Measurements from ENCODE around the gene HBE1. TPM values are rescaled to one million over a fixed set of nuclear protein-coding genes. Genes with fewer than 3 reads are reported as not detected.

Gene HBE1
- total and polyA plus RNA-seq, 2 experiments from 2014 or later, result not detected

- Histone ChIP-seq H3K9me2 (ENCODE audit: insufficient read depth) (no peaks in the 10 kb centered on the region), H3K4me2 (ENCODE audit: unreplicated experiment) (no peak overlapping the region), H3K9me3 (ENCODE audit: low read depth) (no peaks in the 10 kb centered on the region), H3K79me2 (ENCODE audit: insufficient read depth) (no peaks in the 10 kb centered on the region), H2AFZ (no peak overlapping the region), H3K4me3 (no peak overlapping the region), H3K4me1 (ENCODE audit: insufficient read depth) (no peaks in the 10 kb centered on the region), H3K27me3 (replicated peaks; ENCODE audit: insufficient read depth) (no peaks in the 10 kb centered on the region), H3F3A (ENCODE audit: insufficient read depth) (no peaks in the 10 kb centered on the region), H4K20me1 (ENCODE audit: insufficient read depth) (no peaks in the 10 kb centered on the region), H3K9ac (no peak overlapping the region), H3K27ac (no peak overlapping the region), H3K36me3 (ENCODE audit: low read depth) (no peaks in the 10 kb centered on the region)
- 66 to 68% methylated on average over 6 of the region's 6 CpGs for WGBS, 2 experiments (ENCODE audit: low coverage in 1 of 2, low lambda C conversion rate in 2 of 2, missing lambda C conversion rate in 2 of 2)
- TF ChIP-seq EZH2 (IDR thresholded peaks at IDR 0.05; ENCODE audit: insufficient read depth, poor library complexity, severe bottlenecking) (no peak), EZH2phosphoT487 (IDR thresholded peaks at IDR 0.05; ENCODE audit: insufficient read depth, low read depth) (no peak)
- in situ Hi-C loops (cut with MboI), result no loop called here
- no peak for DNase-seq
These were observed 44.9 kb downstream of the HBE1 start for GRCh38 chr11:5224538-5225479.

GRCh38 chr11:5223686-5224085, 46.1 kb downstream of the HBE1 start:
- H4K20me1 ChIP-seq (ENCODE audit: insufficient read depth), result no peaks in the 10 kb centered on the region
- WGBS, 2 experiments (ENCODE audit: low coverage in 1 of 2, low lambda C conversion rate in 2 of 2, missing lambda C conversion rate in 2 of 2), result 6 to 9% methylated on average over 1 of the region's 1 CpG
- in situ Hi-C loops (cut with MboI), result no loop called here

DNA sequence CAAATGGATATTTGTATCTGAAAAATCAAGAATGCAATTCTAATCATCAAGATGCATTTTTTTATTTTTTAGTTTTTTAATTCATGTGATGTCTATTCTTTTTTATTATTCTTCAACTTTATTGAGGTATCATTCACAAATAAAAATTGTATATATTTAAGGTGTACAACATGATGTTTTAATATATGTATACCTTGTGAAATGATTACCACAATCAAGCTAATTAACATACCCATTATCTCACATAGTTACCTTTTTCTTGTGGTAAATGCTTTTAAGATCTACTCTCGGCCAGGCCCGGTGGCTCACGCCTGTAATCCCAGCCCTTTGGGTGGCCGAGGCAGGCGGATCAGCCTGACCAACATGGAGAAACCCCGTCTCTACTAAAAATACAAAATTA, 46.6 kb downstream of the HBE1 start:
- Histone ChIP-seq H3F3A (ENCODE audit: insufficient read depth) (no peaks in the 10 kb centered on the region), H3K4me2 (ENCODE audit: unreplicated experiment) (no peak overlapping the region), H3K9me2 (ENCODE audit: insufficient read depth) (no peaks in the 10 kb centered on the region), H3K27ac (no peak overlapping the region), H3K79me2 (ENCODE audit: insufficient read depth) (no peaks in the 10 kb centered on the region), H4K20me1 (ENCODE audit: insufficient read depth) (no peaks in the 10 kb centered on the region), H3K4me1 (ENCODE audit: insufficient read depth) (no peaks in the 10 kb centered on the region), H3K9me3 (ENCODE audit: low read depth) (no peaks in the 10 kb centered on the region), H3K27me3 (replicated peaks; ENCODE audit: insufficient read depth) (no peaks in the 10 kb centered on the region), H3K9ac (no peak overlapping the region), H3K4me3 (no peak overlapping the region), H2AFZ (peak overlapping the region; percentile 59; the same call in 1 of the 2 replicates), H3K36me3 (ENCODE audit: low read depth) (no peaks in the 10 kb centered on the region)
- in situ Hi-C loops (cut with MboI), result no loop called here
- TF ChIP-seq EZH2 (IDR thresholded peaks at IDR 0.05; ENCODE audit: insufficient read depth, poor library complexity, severe bottlenecking) (no peak), EZH2phosphoT487 (IDR thresholded peaks at IDR 0.05; ENCODE audit: insufficient read depth, low read depth) (no peak)
- WGBS, 2 experiments (ENCODE audit: low coverage in 1 of 2, low lambda C conversion rate in 2 of 2, missing lambda C conversion rate in 2 of 2), result 68 to 84% methylated on average over 6 of the region's 6 CpGs
- DNase-seq, result no peak

More at GRCh38 chr11:5223686-5224085, 46.1 kb downstream of the HBE1 start:
- Histone ChIP-seq H3K9ac (no peak overlapping the region), H3K9me3 (ENCODE audit: low read depth) (no peaks in the 10 kb centered on the region), H3K27ac (no peak overlapping the region), H2AFZ (peak overlapping the region; percentile 59; the same call in 1 of the 2 replicates), H3K79me2 (ENCODE audit: insufficient read depth) (no peaks in the 10 kb centered on the region), H3K4me2 (ENCODE audit: unreplicated experiment) (no peak overlapping the region), H3F3A (ENCODE audit: insufficient read depth) (no peaks in the 10 kb centered on the region), H3K36me3 (ENCODE audit: low read depth) (no peaks in the 10 kb centered on the region), H3K9me2 (ENCODE audit: insufficient read depth) (no peaks in the 10 kb centered on the region), H3K27me3 (replicated peaks; ENCODE audit: insufficient read depth) (no peaks in the 10 kb centered on the region), H3K4me3 (no peak overlapping the region), H3K4me1 (ENCODE audit: insufficient read depth) (no peaks in the 10 kb centered on the region)
- no peak for DNase-seq
- TF ChIP-seq EZH2phosphoT487 (IDR thresholded peaks at IDR 0.05; ENCODE audit: insufficient read depth, low read depth) (no peak), EZH2 (IDR thresholded peaks at IDR 0.05; ENCODE audit: insufficient read depth, poor library complexity, severe bottlenecking) (no peak)

Other genes with a start within 250 kb of the HBE1 start
- gene OR52J3, start 223.4 kb downstream of the HBE1 start, total RNA-seq (2014; rRNA removed; shearing (Covaris generic)), result not detected in 2 replicates
- not detected in 2 replicates for gene OR52J3, start 223.4 kb downstream of the HBE1 start, polyA plus RNA-seq (2016; fragmentation: Nextera tagmentation; extraction: Ambion mirVana)
- gene OR52E2, start 210.3 kb downstream of the HBE1 start, total RNA-seq (2014; rRNA removed; shearing (Covaris generic)), result not detected in 2 replicates
- gene OR52E2, start 210.3 kb downstream of the HBE1 start, polyA plus RNA-seq (2016; fragmentation: Nextera tagmentation; extraction: Ambion mirVana), result not detected in 2 replicates
- gene OR52E1, start 200.4 kb downstream of the HBE1 start, total RNA-seq (2014; rRNA removed; shearing (Covaris generic)), result not detected in 2 replicates
- gene OR52E1, start 200.4 kb downstream of the HBE1 start, polyA plus RNA-seq (2016; fragmentation: Nextera tagmentation; extraction: Ambion mirVana), result not detected in 2 replicates
- not detected in 2 replicates for gene OR52A5, start 131.6 kb downstream of the HBE1 start, total RNA-seq (2014; rRNA removed; shearing (Covaris generic))
- not detected in 2 replicates for gene OR52A5, start 131.6 kb downstream of the HBE1 start, polyA plus RNA-seq (2016; fragmentation: Nextera tagmentation; extraction: Ambion mirVana)
- not detected in 2 replicates for gene OR52A1, start 115.2 kb downstream of the HBE1 start, total RNA-seq (2014; rRNA removed; shearing (Covaris generic))
- gene OR52A1, start 115.2 kb downstream of the HBE1 start, polyA plus RNA-seq (2016; fragmentation: Nextera tagmentation; extraction: Ambion mirVana), result not detected in 2 replicates
- not detected in 2 replicates for gene OR51V1, start 69.3 kb downstream of the HBE1 start, total RNA-seq (2014; rRNA removed; shearing (Covaris generic))
- not detected in 2 replicates for gene OR51V1, start 69.3 kb downstream of the HBE1 start, polyA plus RNA-seq (2016; fragmentation: Nextera tagmentation; extraction: Ambion mirVana)
- not detected in 2 replicates for gene HBB, start 42.9 kb downstream of the HBE1 start, total RNA-seq (2014; rRNA removed; shearing (Covaris generic))
- not detected in 2 replicates for gene HBB, start 42.9 kb downstream of the HBE1 start, polyA plus RNA-seq (2016; fragmentation: Nextera tagmentation; extraction: Ambion mirVana)
- gene HBD, start 35.5 kb downstream of the HBE1 start, total RNA-seq (2014; rRNA removed; shearing (Covaris generic)), result not detected in 2 replicates
- gene HBD, start 35.5 kb downstream of the HBE1 start, polyA plus RNA-seq (2016; fragmentation: Nextera tagmentation; extraction: Ambion mirVana), result not detected in 2 replicates
- not detected in 2 replicates for gene HBG1, start 20.1 kb downstream of the HBE1 start, total RNA-seq (2014; rRNA removed; shearing (Covaris generic))
- not detected in 2 replicates for gene HBG1, start 20.1 kb downstream of the HBE1 start, polyA plus RNA-seq (2016; fragmentation: Nextera tagmentation; extraction: Ambion mirVana)
- not detected in 2 replicates for gene HBG2, start 15.2 kb downstream of the HBE1 start, total RNA-seq (2014; rRNA removed; shearing (Covaris generic))
- gene HBG2, start 15.2 kb downstream of the HBE1 start, polyA plus RNA-seq (2016; fragmentation: Nextera tagmentation; extraction: Ambion mirVana), result not detected in 2 replicates
- not detected in 2 replicates for gene OR51B4, start 32.0 kb upstream of the HBE1 start, total RNA-seq (2014; rRNA removed; shearing (Covaris generic))
- gene OR51B4, start 32.0 kb upstream of the HBE1 start, polyA plus RNA-seq (2016; fragmentation: Nextera tagmentation; extraction: Ambion mirVana), result not detected in 2 replicates
- gene OR51B2, start 54.4 kb upstream of the HBE1 start, total RNA-seq (2014; rRNA removed; shearing (Covaris generic)), result not detected in 2 replicates
- not detected in 2 replicates for gene OR51B2, start 54.4 kb upstream of the HBE1 start, polyA plus RNA-seq (2016; fragmentation: Nextera tagmentation; extraction: Ambion mirVana)
- gene OR51B5, start 73.6 kb upstream of the HBE1 start, total RNA-seq (2014; rRNA removed; shearing (Covaris generic)), result not detected in 2 replicates
- not detected in 2 replicates for gene OR51B5, start 73.6 kb upstream of the HBE1 start, polyA plus RNA-seq (2016; fragmentation: Nextera tagmentation; extraction: Ambion mirVana)
- not detected in 2 replicates for gene OR51B6, start 81.6 kb upstream of the HBE1 start, total RNA-seq (2014; rRNA removed; shearing (Covaris generic))
- not detected in 2 replicates for gene OR51B6, start 81.6 kb upstream of the HBE1 start, polyA plus RNA-seq (2016; fragmentation: Nextera tagmentation; extraction: Ambion mirVana)
- gene OR51M1, start 113.9 kb upstream of the HBE1 start, total RNA-seq (2014; rRNA removed; shearing (Covaris generic)), result not detected in 2 replicates
- not detected in 2 replicates for gene OR51M1, start 113.9 kb upstream of the HBE1 start, polyA plus RNA-seq (2016; fragmentation: Nextera tagmentation; extraction: Ambion mirVana)
- not detected in 2 replicates for gene OR51Q1, start 152.2 kb upstream of the HBE1 start, total RNA-seq (2014; rRNA removed; shearing (Covaris generic))
- not detected in 2 replicates for gene OR51Q1, start 152.2 kb upstream of the HBE1 start, polyA plus RNA-seq (2016; fragmentation: Nextera tagmentation; extraction: Ambion mirVana)
- not detected in 2 replicates for gene OR51I1, start 171.6 kb upstream of the HBE1 start, total RNA-seq (2014; rRNA removed; shearing (Covaris generic))
- not detected in 2 replicates for gene OR51I1, start 171.6 kb upstream of the HBE1 start, polyA plus RNA-seq (2016; fragmentation: Nextera tagmentation; extraction: Ambion mirVana)
- not detected in 2 replicates for gene OR51I2, start 179.4 kb upstream of the HBE1 start, total RNA-seq (2014; rRNA removed; shearing (Covaris generic))
- not detected in 2 replicates for gene OR51I2, start 179.4 kb upstream of the HBE1 start, polyA plus RNA-seq (2016; fragmentation: Nextera tagmentation; extraction: Ambion mirVana)
- not detected in 2 replicates for gene OR52D1, start 218.7 kb upstream of the HBE1 start, total RNA-seq (2014; rRNA removed; shearing (Covaris generic))
- not detected in 2 replicates for gene OR52D1, start 218.7 kb upstream of the HBE1 start, polyA plus RNA-seq (2016; fragmentation: Nextera tagmentation; extraction: Ambion mirVana)
- not detected in 2 replicates for gene UBQLN3, start 240.0 kb upstream of the HBE1 start, total RNA-seq (2014; rRNA removed; shearing (Covaris generic))
- gene UBQLN3, start 240.0 kb upstream of the HBE1 start, polyA plus RNA-seq (2016; fragmentation: Nextera tagmentation; extraction: Ambion mirVana), result not detected in 2 replicates
- 0.32 TPM in 1 of 2 replicates, not detected in the other for gene UBQLNL, start 246.8 kb upstream of the HBE1 start, total RNA-seq (2014; rRNA removed; shearing (Covaris generic))
- gene UBQLNL, start 246.8 kb upstream of the HBE1 start, polyA plus RNA-seq (2016; fragmentation: Nextera tagmentation; extraction: Ambion mirVana), result 0.20 TPM in 1 of 2 replicates, not detected in the other

All from GM23248 (cell line).